ENCODE measurements around the gene TBP.
A peak's percentile ranks its signal among the peaks of the same experiment; 100 is the strongest.

Gene TBP

DNA sequence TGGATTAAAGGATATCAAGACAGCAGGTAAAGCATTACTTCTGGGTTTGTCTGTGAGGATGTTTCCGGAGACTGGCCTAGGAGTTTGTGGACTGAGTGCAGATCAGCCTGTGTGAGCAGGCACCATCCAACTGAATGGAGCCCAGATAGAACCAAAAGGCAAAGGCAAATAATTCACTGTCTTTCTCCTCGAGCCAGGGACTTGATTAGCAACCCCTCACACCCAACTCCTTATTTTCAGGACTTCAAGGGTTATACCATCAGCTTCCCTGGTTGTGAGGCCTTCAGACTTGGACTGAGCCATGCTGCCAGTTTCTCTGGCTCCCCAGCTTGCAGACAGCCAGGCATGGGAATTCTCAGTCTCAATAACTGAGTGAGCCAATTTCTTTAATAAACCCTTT, 20.4 kb upstream of the TBP start:
- Histone ChIP-seq H3K4me1 (ENCODE audit: control insufficient read depth in 5 of 5, insufficient read depth in 5 of 5, low read length in 5 of 5) (no peaks in the 10 kb centered on the region), H3K36me3 (ENCODE audit: control insufficient read depth in 5 of 5, insufficient read depth in 5 of 5, low read length in 5 of 5) (peaks cover 48 to 72% (median 62%) of the 10 kb centered on the region in 5 donors), H3K9me3 (ENCODE audit: control insufficient read depth in 5 of 5, low read length in 5 of 5) (no peaks in the 10 kb centered on the region), H3K9ac (ENCODE audit: low read length in 5 of 5) (no peak overlapping the region), H3K4me3 (ENCODE audit: low read depth in 1 of 5, low read length in 5 of 5) (no peak overlapping the region), H3K27ac (ENCODE audit: low read depth, low read length) (no peak overlapping the region), H3K27me3 (ENCODE audit: control insufficient read depth in 5 of 5, insufficient read depth in 4 of 5, low read length in 5 of 5) (no peaks in the 10 kb centered on the region)

DNA sequence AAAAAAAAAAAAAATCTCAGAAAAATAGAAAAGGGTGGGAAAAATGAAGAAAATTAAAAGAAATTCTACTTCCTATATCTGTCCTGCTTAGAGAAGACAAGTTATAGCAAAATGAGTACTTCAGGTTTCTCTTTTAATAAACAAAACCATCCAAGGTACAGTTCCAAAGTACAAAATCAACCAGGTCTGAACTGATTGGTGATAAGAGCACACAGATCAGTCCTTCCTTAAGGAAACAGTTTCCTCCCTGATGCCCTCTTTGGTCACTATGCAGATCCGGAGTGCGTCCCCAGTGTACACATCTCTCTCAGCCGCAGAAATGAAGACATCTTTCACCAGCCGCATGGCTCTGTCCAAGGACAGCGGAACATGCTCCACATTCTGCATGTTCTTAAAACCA, 19.2 kb upstream of the TBP start:
- Histone ChIP-seq H3K4me3 (ENCODE audit: low read depth in 1 of 5, low read length in 5 of 5) (no peak overlapping the region), H3K9ac (ENCODE audit: low read length in 5 of 5) (no peak overlapping the region), H3K27me3 (ENCODE audit: control insufficient read depth in 5 of 5, insufficient read depth in 4 of 5, low read length in 5 of 5) (no peaks in the 10 kb centered on the region), H3K36me3 (ENCODE audit: control insufficient read depth in 5 of 5, insufficient read depth in 5 of 5, low read length in 5 of 5) (peaks cover 57 to 83% (median 70%) of the 10 kb centered on the region in 5 donors), H3K27ac (ENCODE audit: low read depth, low read length) (no peak overlapping the region), H3K4me1 (ENCODE audit: control insufficient read depth in 5 of 5, insufficient read depth in 5 of 5, low read length in 5 of 5) (peaks cover 0 to 1% (median under 1%) of the 10 kb centered on the region in 5 donors), H3K9me3 (ENCODE audit: control insufficient read depth in 5 of 5, low read length in 5 of 5) (no peaks in the 10 kb centered on the region)

DNA sequence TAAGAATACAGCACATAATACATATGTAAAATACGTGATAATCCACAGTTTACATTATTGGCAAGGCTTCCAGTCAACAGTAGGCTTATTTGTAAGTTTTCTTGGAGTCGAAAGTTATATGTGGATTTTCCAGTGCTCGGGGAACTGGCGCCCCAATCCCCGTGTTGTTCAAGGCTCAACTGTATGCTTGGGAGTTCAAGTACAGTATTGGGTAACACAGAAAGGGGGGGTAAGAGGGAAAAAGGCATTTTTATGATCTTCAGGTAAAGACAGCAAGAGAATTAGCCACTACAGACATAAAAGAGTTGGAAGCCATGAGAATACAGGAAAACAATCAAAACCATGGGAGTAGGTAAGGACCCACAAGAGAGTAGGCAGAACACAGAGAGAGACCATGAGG, 17.5 kb upstream of the TBP start:
- Histone ChIP-seq H3K36me3 (ENCODE audit: control insufficient read depth in 5 of 5, insufficient read depth in 5 of 5, low read length in 5 of 5) (peaks cover 64 to 93% (median 80%) of the 10 kb centered on the region in 5 donors), H3K9ac (ENCODE audit: low read length in 5 of 5) (no peak overlapping the region)

DNA sequence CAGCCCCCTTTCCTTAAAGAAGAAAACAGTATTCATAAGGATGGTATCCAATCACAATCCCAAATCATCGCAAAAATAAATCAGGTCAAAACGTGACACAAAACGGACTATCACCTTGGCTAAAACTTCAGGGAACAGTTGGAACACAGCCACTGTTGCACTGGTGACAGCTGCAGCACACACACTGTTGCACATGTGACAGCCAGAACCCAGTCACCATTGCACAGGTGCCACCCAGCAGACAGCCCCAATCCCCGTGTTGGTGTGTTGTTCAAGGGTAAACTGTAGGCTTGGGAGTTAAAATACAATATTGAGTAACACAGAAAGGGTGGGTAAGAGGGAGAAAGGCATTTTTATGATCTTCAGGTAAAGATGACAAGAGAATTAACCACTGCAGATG, 16.8 kb upstream of the TBP start:
- peaks cover 0 to 14% (median 7%) of the 10 kb centered on the region in 5 donors for H3K4me1 ChIP-seq (ENCODE audit: control insufficient read depth in 5 of 5, insufficient read depth in 5 of 5, low read length in 5 of 5)
- H3K27ac ChIP-seq (ENCODE audit: low read depth, low read length): no peak overlapping the region
- H3K9me3 ChIP-seq (ENCODE audit: control insufficient read depth in 5 of 5, low read length in 5 of 5): no peaks in the 10 kb centered on the region
- H3K9ac ChIP-seq (ENCODE audit: low read length in 5 of 5): no peak overlapping the region
- peaks cover 68 to 93% (median 81%) of the 10 kb centered on the region in 5 donors for H3K36me3 ChIP-seq (ENCODE audit: control insufficient read depth in 5 of 5, insufficient read depth in 5 of 5, low read length in 5 of 5)
- H3K4me3 ChIP-seq (ENCODE audit: low read depth in 1 of 5, low read length in 5 of 5): no peak overlapping the region
- no peaks in the 10 kb centered on the region for H3K27me3 ChIP-seq (ENCODE audit: control insufficient read depth in 5 of 5, insufficient read depth in 4 of 5, low read length in 5 of 5)

More for the DNA sequence above, 17.5 kb upstream of the TBP start:
- H3K4me3 ChIP-seq (ENCODE audit: low read depth in 1 of 5, low read length in 5 of 5): no peak overlapping the region
- H3K27me3 ChIP-seq (ENCODE audit: control insufficient read depth in 5 of 5, insufficient read depth in 4 of 5, low read length in 5 of 5): no peaks in the 10 kb centered on the region
- no peaks in the 10 kb centered on the region for H3K9me3 ChIP-seq (ENCODE audit: control insufficient read depth in 5 of 5, low read length in 5 of 5)
- no peak overlapping the region for H3K27ac ChIP-seq (ENCODE audit: low read depth, low read length)
- H3K4me1 ChIP-seq (ENCODE audit: control insufficient read depth in 5 of 5, insufficient read depth in 5 of 5, low read length in 5 of 5): peaks cover 0 to 7% (median 4%) of the 10 kb centered on the region in 5 donors

DNA sequence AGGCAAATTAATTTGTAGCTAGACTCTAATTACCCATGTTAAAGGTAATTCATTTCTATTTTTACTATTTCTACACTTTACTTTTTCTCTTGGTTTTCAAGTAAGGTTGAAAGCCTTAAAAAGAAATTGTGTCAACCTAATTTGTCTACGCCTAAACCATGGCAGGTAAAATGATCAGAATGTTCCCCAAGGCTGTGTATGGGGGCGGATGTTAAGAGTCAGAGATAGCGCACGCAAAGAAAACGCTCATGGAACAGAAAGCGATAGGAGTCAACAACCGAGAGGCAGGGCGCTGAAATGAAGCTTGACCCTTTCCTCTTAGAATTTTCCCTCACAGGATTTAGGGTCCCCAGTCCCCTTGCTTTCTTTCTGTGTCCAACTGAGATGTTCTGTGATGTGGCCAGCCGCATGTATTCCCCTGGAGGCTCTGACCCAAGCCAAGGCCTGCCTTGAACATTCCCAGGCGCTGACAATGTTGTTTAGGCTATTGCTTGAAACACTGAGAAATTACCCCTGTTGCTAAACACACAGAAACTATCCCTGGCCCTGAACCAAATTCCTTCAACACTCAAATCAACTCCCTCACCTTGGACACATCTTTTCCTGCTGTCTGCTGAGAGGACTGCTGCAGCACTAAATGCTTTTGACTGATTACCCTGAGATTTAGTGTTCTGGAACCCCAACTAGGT, 12.0 kb upstream of the TBP start:
- Histone ChIP-seq H3K36me3 (ENCODE audit: control insufficient read depth in 5 of 5, insufficient read depth in 5 of 5, low read length in 5 of 5) (peaks cover 62 to 91% (median 78%) of the 10 kb centered on the region in 5 donors), H3K4me3 (ENCODE audit: low read depth in 1 of 5, low read length in 5 of 5) (no peak overlapping the region), H3K4me1 (ENCODE audit: control insufficient read depth in 5 of 5, insufficient read depth in 5 of 5, low read length in 5 of 5) (peaks cover 0 to 21% (median 12%) of the 10 kb centered on the region in 5 donors), H3K27ac (ENCODE audit: low read depth, low read length) (peak overlapping the region; percentile 15), H3K9ac (ENCODE audit: low read length in 5 of 5) (no peak overlapping the region), H3K27me3 (ENCODE audit: control insufficient read depth in 5 of 5, insufficient read depth in 4 of 5, low read length in 5 of 5) (no peaks in the 10 kb centered on the region), H3K9me3 (ENCODE audit: control insufficient read depth in 5 of 5, low read length in 5 of 5) (no peaks in the 10 kb centered on the region)

DNA sequence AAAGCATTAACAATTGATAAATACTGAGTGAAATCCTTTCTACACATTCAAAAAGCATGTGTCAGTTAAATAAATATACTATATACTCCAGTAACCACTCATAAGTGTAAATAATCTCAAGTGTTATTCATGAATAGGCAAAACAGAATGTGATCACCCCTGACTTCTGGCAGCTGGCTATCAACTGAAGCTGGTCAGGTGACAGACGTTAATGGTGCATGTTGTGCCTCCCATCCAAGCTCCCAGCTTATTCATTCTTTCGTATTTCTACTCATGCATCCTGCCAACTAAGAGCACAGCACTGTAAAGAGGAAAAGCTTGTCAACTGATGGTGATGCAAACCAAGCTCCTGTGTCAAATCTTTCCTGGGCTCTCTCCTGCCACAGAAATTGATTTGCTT, 8.8 kb upstream of the TBP start:
- Histone ChIP-seq H3K36me3 (ENCODE audit: control insufficient read depth in 5 of 5, insufficient read depth in 5 of 5, low read length in 5 of 5) (peaks cover 65 to 87% (median 66%) of the 10 kb centered on the region in 5 donors), H3K27me3 (ENCODE audit: control insufficient read depth in 5 of 5, insufficient read depth in 4 of 5, low read length in 5 of 5) (no peaks in the 10 kb centered on the region), H3K9ac (ENCODE audit: low read length in 5 of 5) (no peak overlapping the region), H3K4me1 (ENCODE audit: control insufficient read depth in 5 of 5, insufficient read depth in 5 of 5, low read length in 5 of 5) (peaks cover 0 to 39% (median 23%) of the 10 kb centered on the region in 5 donors), H3K4me3 (ENCODE audit: low read depth in 1 of 5, low read length in 5 of 5) (no peak overlapping the region), H3K9me3 (ENCODE audit: control insufficient read depth in 5 of 5, low read length in 5 of 5) (no peaks in the 10 kb centered on the region), H3K27ac (ENCODE audit: low read depth, low read length) (no peak overlapping the region)

DNA sequence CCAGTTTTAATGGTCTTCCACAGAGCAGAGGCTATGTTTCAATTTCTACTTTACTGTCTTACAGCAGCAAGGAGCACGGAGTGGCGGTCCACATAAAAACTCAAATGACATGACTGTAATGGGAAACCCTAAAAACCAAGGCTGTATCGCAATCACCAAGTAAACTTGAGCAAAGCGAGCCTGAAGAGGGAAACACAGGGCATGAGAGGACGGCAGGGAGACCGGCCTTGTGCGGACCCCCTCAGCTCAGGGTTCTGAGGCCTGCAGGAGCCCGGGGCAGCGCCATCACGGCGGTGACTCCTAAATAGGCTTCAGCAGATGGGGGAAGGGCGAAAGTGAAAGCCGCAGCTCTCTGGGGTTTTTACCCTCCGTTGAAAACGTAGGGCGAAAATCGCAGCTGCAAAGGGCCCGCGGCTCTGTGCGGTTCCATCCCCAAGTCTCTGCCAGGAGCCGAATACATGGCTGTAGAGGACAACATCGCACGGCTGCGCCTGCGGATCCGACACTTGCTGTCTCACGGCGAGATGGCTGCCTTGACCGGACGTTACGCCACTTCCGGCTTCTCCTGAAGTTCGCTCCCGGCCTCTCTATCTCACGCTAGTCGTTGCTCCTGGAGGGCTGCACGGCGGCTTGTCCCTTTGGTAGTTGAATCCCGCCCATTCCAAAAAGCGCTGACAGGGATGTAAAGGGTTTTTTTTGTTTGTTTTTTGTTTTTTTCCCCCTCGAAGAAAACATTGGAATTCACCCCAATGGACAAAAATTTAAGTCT, 1.2 kb upstream of the TBP start, which contains the start of gene PSMB1:
PSMB1 (minus strand) TSS at position 543 of the 769 bp plus-strand sequence; CDS start at position 478, 65 bp downstream.
- Histone ChIP-seq H3K4me3 (ENCODE audit: low read depth in 1 of 5, low read length in 5 of 5) (peak within 1 kb of the TSS; percentile 83 to 100 (median 99)), H3K9me3 (ENCODE audit: control insufficient read depth in 5 of 5, low read length in 5 of 5) (no peaks in the 10 kb centered on the region), H3K27ac (ENCODE audit: low read depth, low read length) (peak within 1 kb of the TSS; percentile 82), H3K36me3 (ENCODE audit: control insufficient read depth in 5 of 5, insufficient read depth in 5 of 5, low read length in 5 of 5) (peaks cover 7 to 27% (median 11%) of the 10 kb centered on the region in 5 donors), H3K9ac (ENCODE audit: low read length in 5 of 5) (peak within 1 kb of the TSS; percentile 97 to 99 (median 99)), H3K4me1 (ENCODE audit: control insufficient read depth in 5 of 5, insufficient read depth in 5 of 5, low read length in 5 of 5) (peaks cover 12 to 72% (median 57%) of the 10 kb centered on the region in 5 donors), H3K27me3 (ENCODE audit: control insufficient read depth in 5 of 5, insufficient read depth in 4 of 5, low read length in 5 of 5) (no peaks in the 10 kb centered on the region)

DNA sequence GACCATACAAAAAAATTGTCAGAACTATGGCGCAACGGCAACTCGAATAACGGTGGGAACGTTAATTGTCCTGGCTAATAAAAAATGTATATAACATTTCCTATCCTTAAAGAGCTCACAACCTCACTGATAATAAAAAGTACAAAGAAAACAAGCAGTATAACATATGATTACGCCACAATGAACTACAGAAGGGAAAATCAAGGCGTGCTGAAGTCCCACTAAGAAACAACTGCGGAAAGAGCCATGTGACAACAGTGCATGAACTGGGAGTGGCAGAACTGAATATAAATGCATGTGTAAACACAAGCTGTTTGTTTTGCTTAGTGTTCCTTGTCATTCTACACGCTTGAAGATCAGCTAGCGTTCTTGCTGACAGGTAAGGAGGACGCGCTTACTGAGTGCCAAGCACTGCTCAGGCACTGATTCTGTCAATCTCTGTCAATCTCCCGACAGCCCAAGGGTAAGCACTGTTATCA, 596 bp upstream of the TBP start:
- peaks cover 12 to 68% (median 57%) of the 10 kb centered on the region in 5 donors for H3K4me1 ChIP-seq (ENCODE audit: control insufficient read depth in 5 of 5, insufficient read depth in 5 of 5, low read length in 5 of 5)
- peak overlapping the region; percentile 90 to 99 (median 99) for H3K9ac ChIP-seq (ENCODE audit: low read length in 5 of 5)
- peak overlapping the region; percentile 83 to 100 (median 99) for H3K4me3 ChIP-seq (ENCODE audit: low read depth in 1 of 5, low read length in 5 of 5)
- H3K36me3 ChIP-seq (ENCODE audit: control insufficient read depth in 5 of 5, insufficient read depth in 5 of 5, low read length in 5 of 5): peaks cover 5 to 26% (median 6%) of the 10 kb centered on the region in 5 donors
- H3K27ac ChIP-seq (ENCODE audit: low read depth, low read length): peak overlapping the region; percentile 82
- H3K9me3 ChIP-seq (ENCODE audit: control insufficient read depth in 5 of 5, low read length in 5 of 5): no peaks in the 10 kb centered on the region
- no peaks in the 10 kb centered on the region for H3K27me3 ChIP-seq (ENCODE audit: control insufficient read depth in 5 of 5, insufficient read depth in 4 of 5, low read length in 5 of 5)

DNA sequence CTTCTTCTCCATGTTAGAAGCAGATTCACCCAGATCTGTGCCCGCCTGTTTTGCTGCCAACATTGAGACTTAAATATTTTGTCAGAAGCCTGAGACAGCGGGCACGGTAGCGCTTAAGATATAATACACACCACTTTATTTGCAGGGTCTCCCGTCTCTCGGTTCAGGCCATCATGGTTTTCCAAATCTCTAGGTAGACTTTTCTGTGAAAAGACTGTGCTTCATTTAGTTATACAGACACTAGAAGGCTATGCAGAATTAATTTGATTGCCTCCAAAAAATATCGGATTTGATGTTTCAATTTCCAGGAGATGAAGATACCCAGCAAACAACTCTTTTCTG, 598 bp downstream of the TBP start:
- H3K4me3 ChIP-seq (ENCODE audit: low read depth in 1 of 5, low read length in 5 of 5): peak overlapping the region; percentile 83 to 100 (median 98)
- H3K4me1 ChIP-seq (ENCODE audit: control insufficient read depth in 5 of 5, insufficient read depth in 5 of 5, low read length in 5 of 5): peaks cover 12 to 57% (median 48%) of the 10 kb centered on the region in 5 donors
- no peaks in the 10 kb centered on the region for H3K9me3 ChIP-seq (ENCODE audit: control insufficient read depth in 5 of 5, low read length in 5 of 5)
- no peaks in the 10 kb centered on the region for H3K27me3 ChIP-seq (ENCODE audit: control insufficient read depth in 5 of 5, insufficient read depth in 4 of 5, low read length in 5 of 5)
- H3K9ac ChIP-seq (ENCODE audit: low read length in 5 of 5): peak overlapping the region; percentile 97 to 99 (median 99)
- H3K27ac ChIP-seq (ENCODE audit: low read depth, low read length): peak overlapping the region; percentile 82
- peaks cover 4 to 31% (median 11%) of the 10 kb centered on the region in 5 donors for H3K36me3 ChIP-seq (ENCODE audit: control insufficient read depth in 5 of 5, insufficient read depth in 5 of 5, low read length in 5 of 5)

DNA sequence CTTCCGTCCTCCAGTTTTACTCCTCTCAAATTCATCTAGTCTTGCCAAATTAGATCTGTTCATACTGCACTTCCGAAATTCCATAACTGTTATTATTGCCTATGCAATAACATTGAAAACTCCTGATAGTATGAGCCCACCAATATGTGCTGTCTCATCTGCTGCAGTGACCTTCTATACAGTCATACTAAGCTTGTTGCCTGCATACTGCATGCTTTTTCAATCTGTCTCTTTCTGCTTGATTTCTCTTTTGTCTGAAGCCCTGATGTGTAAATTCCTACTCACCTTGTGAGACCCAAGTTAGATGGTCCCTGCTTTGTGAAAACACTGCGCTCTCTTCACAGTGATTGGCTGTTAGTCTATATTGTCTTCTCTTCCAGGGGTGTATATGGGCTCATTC, 1.1 kb downstream of the TBP start:
- H3K27me3 ChIP-seq (ENCODE audit: control insufficient read depth in 5 of 5, insufficient read depth in 4 of 5, low read length in 5 of 5): no peaks in the 10 kb centered on the region
- H3K4me1 ChIP-seq (ENCODE audit: control insufficient read depth in 5 of 5, insufficient read depth in 5 of 5, low read length in 5 of 5): peaks cover 12 to 51% (median 43%) of the 10 kb centered on the region in 5 donors
- no peaks in the 10 kb centered on the region for H3K9me3 ChIP-seq (ENCODE audit: control insufficient read depth in 5 of 5, low read length in 5 of 5)
- H3K4me3 ChIP-seq (ENCODE audit: low read depth in 1 of 5, low read length in 5 of 5): peak overlapping the region; percentile 83 to 100 (median 98)
- no peak overlapping the region for H3K27ac ChIP-seq (ENCODE audit: low read depth, low read length)
- H3K36me3 ChIP-seq (ENCODE audit: control insufficient read depth in 5 of 5, insufficient read depth in 5 of 5, low read length in 5 of 5): peaks cover 0 to 25% (median 14%) of the 10 kb centered on the region in 5 donors
- H3K9ac ChIP-seq (ENCODE audit: low read length in 5 of 5): peak overlapping the region; percentile 57 to 99 (median 99)

Measured in subcutaneous abdominal adipose tissue (tissue), 5 donors.